ENCODE results near the gene NALCN. TPM values are rescaled to one million over a fixed set of nuclear protein-coding genes. Genes with fewer than 3 reads are reported as not detected.
"Not testable (repeated sequence)": the region's sequence is repeated elsewhere in the genome, so short reads cannot be mapped to it uniquely, and the experiment has no call there.

The NALCN gene
- total and polyA plus RNA-seq, 5 donors, result 5.2 to 17.0 (median 14.5) TPM

DNA sequence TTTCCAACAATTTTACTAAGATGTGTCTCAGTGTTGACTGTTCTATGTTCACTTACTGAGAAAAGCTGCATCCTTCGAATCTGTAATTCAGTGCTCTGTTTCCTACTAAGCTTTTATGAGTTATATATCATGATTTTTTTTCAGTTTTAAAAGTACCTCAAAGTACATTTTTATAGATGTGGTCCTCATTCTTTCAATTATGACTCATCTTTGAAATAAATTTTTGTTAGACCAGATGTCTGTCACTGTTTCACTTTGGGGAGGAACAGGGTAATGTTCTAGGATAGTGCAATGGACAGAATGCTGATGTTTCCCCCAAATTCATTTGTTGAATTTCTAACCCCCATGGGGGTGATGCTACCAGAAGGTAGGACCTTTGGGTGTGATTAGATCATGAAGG is 74.8 kb downstream of the NALCN start:
- no peaks in the 10 kb centered on the region for H3K4me1 ChIP-seq (ENCODE audit: control insufficient read depth, insufficient read depth, low read length)
- DNase-seq (no peak), ATAC-seq (no peak)
- H3K27me3 ChIP-seq (ENCODE audit: control insufficient read depth, insufficient read depth), result no peaks in the 10 kb centered on the region
- no peak overlapping the region for H3K27ac ChIP-seq (ENCODE audit: low read length)
- intact Hi-C loops (cut with DNase I), result no loop called here
- 67% methylated on average over 1 of the region's 1 CpG for WGBS
- no peaks in the 10 kb centered on the region for H3K9me3 ChIP-seq (ENCODE audit: control insufficient read depth, low read length)
- no peak overlapping the region for H3K4me3 ChIP-seq (ENCODE audit: low read length)

DNA sequence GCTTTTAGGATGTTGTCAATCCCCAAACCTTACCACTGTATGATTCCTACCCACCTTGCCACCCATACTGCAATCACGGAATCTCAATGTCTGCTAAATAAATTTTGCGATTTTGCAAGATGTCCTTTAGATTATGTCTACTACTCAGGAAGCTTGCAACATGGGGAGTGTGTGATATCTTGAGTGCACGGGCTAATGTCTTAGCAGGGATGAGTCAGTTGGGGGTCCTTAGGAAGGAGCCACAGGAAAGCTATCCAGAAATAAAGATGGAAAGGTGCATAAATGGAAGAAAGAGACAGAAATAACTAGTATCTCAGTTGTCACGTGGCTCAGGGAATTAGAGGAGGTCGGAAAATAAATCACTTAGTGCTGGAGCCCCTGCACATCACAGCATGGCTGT is 77.1 kb downstream of the NALCN start:
- DNase-seq, result no peak
- 74% methylated on average over 5 of the region's 5 CpGs for WGBS
- ATAC-seq, result no peak
- intact Hi-C loops (cut with DNase I), result no loop called here
- no peak overlapping the region for H3K27ac ChIP-seq (ENCODE audit: low read length)
- no peaks in the 10 kb centered on the region for H3K27me3 ChIP-seq (ENCODE audit: control insufficient read depth, insufficient read depth)
- no peak overlapping the region for H3K4me3 ChIP-seq (ENCODE audit: low read length)
- no peaks in the 10 kb centered on the region for H3K4me1 ChIP-seq (ENCODE audit: control insufficient read depth, insufficient read depth, low read length)
- H3K9me3 ChIP-seq (ENCODE audit: control insufficient read depth, low read length), result no peaks in the 10 kb centered on the region

DNA sequence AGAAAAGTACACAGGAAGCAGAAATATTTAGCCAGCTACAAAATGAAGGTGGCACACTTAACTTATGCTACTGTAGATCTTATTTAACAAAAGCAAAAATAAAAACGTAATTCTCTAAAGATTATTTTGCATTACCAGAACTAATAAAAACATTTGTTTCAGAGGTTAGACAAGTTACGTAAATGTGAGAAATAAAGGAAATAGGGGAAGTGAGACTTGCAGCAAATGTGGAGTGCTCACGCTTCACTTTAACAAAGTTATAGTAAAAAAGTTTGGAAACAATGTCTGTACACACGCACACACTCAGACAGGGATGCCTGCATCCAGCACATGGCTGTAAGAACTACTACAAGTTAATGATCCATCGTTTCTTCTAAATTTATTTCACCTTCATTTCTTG is 83.7 kb downstream of the NALCN start:
- Histone ChIP-seq H3K4me3 (ENCODE audit: low read length) (no peak overlapping the region), H3K4me1 (ENCODE audit: control insufficient read depth, insufficient read depth, low read length) (no peaks in the 10 kb centered on the region), H3K9me3 (ENCODE audit: control insufficient read depth, low read length) (no peaks in the 10 kb centered on the region), H3K27me3 (ENCODE audit: control insufficient read depth, insufficient read depth) (no peaks in the 10 kb centered on the region), H3K27ac (ENCODE audit: low read length) (no peak overlapping the region)
- 80% methylated on average over 5 of the region's 5 CpGs for WGBS
- intact Hi-C loops (cut with DNase I), result no loop called here
- DNase-seq (no peak), ATAC-seq (no peak)

GRCh38 chr13:101331731-101332130 is 84.6 kb downstream of the NALCN start:
- ATAC-seq (no peak), DNase-seq (no peak)
- 77% methylated on average over 2 of the region's 2 CpGs for WGBS
- Histone ChIP-seq H3K27ac (ENCODE audit: low read length) (no peak overlapping the region), H3K4me1 (ENCODE audit: control insufficient read depth, insufficient read depth, low read length) (no peaks in the 10 kb centered on the region), H3K4me3 (ENCODE audit: low read length) (no peak overlapping the region), H3K9me3 (ENCODE audit: control insufficient read depth, low read length) (no peaks in the 10 kb centered on the region), H3K27me3 (ENCODE audit: control insufficient read depth, insufficient read depth) (no peaks in the 10 kb centered on the region)
- intact Hi-C loops (cut with DNase I), result no loop called here

DNA sequence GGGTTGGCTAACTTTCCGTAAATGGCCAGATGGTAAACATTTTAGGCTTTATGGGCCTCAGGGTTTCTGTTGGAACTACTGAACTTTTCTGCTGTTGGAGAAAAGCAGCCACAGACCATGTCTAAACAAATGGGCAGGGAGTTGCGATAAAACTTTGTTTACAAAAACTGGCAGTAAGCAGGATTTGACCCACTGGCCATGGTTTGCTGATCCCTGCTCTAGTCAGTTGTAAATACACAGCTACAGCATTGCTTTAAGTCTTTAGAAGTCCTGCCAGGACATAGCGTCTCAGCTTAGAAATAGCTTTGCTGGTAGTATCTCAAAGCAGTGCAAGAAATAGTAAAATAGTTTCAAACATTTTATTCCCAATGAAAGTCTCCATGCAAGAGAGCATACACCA is 88.4 kb downstream of the NALCN start:
- H3K27ac ChIP-seq (ENCODE audit: low read length), result no peak overlapping the region
- no peaks in the 10 kb centered on the region for H3K4me1 ChIP-seq (ENCODE audit: control insufficient read depth, insufficient read depth, low read length)
- ATAC-seq, result no peak
- intact Hi-C loops (cut with DNase I), result no loop called here
- no peaks in the 10 kb centered on the region for H3K27me3 ChIP-seq (ENCODE audit: control insufficient read depth, insufficient read depth)
- H3K9me3 ChIP-seq (ENCODE audit: control insufficient read depth, low read length), result no peaks in the 10 kb centered on the region
- 82% methylated on average over 3 of the region's 3 CpGs for WGBS
- H3K4me3 ChIP-seq (ENCODE audit: low read length), result no peak overlapping the region
- no peak for DNase-seq

GRCh38 chr13:101326710-101327109 is 89.6 kb downstream of the NALCN start:
- H3K4me1 ChIP-seq (ENCODE audit: control insufficient read depth, insufficient read depth, low read length), result no peaks in the 10 kb centered on the region
- 47% methylated on average over 4 of the region's 4 CpGs for WGBS
- no peaks in the 10 kb centered on the region for H3K9me3 ChIP-seq (ENCODE audit: control insufficient read depth, low read length)
- no peak overlapping the region for H3K4me3 ChIP-seq (ENCODE audit: low read length)
- DNase-seq, result no peak
- intact Hi-C loops (cut with DNase I), result no loop called here
- no peak for ATAC-seq
- no peaks in the 10 kb centered on the region for H3K27me3 ChIP-seq (ENCODE audit: control insufficient read depth, insufficient read depth)
- H3K27ac ChIP-seq (ENCODE audit: low read length), result no peak overlapping the region

DNA sequence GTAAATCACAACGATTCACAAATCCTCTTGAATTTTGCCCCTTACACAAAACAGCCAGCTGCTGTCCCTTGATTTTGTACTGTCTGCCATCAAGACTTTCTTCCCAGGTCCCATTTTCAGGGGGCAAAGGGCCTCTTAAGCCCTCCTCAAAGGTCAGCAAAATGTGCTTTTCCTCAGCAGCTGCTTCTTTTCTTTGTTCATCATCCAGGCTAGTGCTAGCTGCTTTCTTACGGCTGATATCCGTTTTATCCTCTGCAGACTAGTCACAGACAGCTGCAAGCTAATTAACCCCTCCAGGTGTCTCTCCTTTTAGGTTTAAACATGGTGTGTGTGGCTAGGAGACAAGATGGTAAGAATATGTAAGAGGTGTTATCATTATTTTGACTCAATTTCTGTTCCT is 90.9 kb downstream of the NALCN start:
- intact Hi-C loops (cut with DNase I), result no loop called here

DNA sequence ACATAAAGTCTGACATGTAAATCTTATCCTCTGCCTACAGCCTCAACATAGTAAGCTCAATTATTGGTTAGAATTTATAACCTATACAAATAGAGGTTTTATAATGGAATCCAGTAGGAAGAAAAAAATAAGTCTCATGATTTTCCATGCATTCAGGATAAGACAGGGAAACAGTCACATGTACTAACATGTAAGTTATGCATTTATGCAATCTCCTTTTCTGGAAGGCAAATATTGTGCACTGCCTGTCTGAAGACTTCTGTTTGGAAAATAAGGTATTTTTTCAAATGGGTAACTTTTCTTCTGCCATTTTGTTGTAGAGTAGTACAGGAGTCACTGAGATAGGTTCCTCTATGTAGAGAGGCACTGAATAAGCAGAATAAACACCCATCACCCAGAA is 92.7 kb downstream of the NALCN start:
- Histone ChIP-seq H3K4me3 (ENCODE audit: low read length) (no peak overlapping the region), H3K27ac (ENCODE audit: low read length) (no peak overlapping the region), H3K4me1 (ENCODE audit: control insufficient read depth, insufficient read depth, low read length) (no peaks in the 10 kb centered on the region), H3K9me3 (ENCODE audit: control insufficient read depth, low read length) (no peaks in the 10 kb centered on the region), H3K27me3 (ENCODE audit: control insufficient read depth, insufficient read depth) (no peaks in the 10 kb centered on the region)
- no peak for DNase-seq
- no peak for ATAC-seq
- intact Hi-C loops (cut with DNase I), result no loop called here

More for the DNA sequence above, 90.9 kb downstream of the NALCN start:
- Histone ChIP-seq H3K4me1 (ENCODE audit: control insufficient read depth, insufficient read depth, low read length) (no peaks in the 10 kb centered on the region), H3K27ac (ENCODE audit: low read length) (no peak overlapping the region), H3K27me3 (ENCODE audit: control insufficient read depth, insufficient read depth) (no peaks in the 10 kb centered on the region), H3K4me3 (ENCODE audit: low read length) (no peak overlapping the region), H3K9me3 (ENCODE audit: control insufficient read depth, low read length) (no peaks in the 10 kb centered on the region)
- DNase-seq (no peak), ATAC-seq (no peak)
- 6% methylated on average over 3 of the region's 3 CpGs for WGBS

DNA sequence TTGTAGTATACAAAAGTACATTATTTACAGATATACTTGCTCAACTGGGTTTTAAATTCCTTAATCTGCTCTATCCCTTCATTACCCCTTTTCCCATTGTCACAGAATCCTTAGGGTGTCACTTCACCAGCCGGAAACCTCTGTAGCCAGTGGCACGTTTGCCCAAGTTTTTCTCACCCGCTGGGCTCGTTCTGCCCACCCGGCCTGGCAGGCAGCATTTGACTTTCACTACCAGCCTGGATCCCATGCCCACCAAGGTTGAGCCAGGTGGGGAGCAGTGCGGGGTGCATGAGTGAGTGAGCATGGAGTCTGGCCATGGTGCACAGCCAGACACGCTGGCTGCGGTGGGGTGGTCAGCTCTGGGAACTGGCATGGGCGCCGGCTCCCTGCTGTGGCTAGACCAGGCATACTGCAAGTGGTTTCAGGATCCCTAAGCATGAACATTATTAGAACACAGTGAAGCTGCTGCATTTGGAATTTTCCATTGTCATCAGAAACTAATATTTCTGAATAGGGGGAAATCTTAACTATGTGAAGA is 98.3 kb downstream of the NALCN start:
- DNase-seq (no peak), ATAC-seq (no peak)
- 73% methylated on average over 10 of the region's 10 CpGs for WGBS
- Histone ChIP-seq H3K27me3 (ENCODE audit: control insufficient read depth, insufficient read depth) (no peaks in the 10 kb centered on the region), H3K4me1 (ENCODE audit: control insufficient read depth, insufficient read depth, low read length) (no peaks in the 10 kb centered on the region), H3K9me3 (ENCODE audit: control insufficient read depth, low read length) (no peaks in the 10 kb centered on the region), H3K4me3 (ENCODE audit: low read length) (no peak overlapping the region), H3K27ac (ENCODE audit: low read length) (no peak overlapping the region)
- intact Hi-C loops (cut with DNase I), result no loop called here

- intact Hi-C loops (cut with DNase I); DNase-seq; H3K4me1 ChIP-seq (ENCODE audit: control insufficient read depth, insufficient read depth, low read length); H3K27me3 ChIP-seq (ENCODE audit: control insufficient read depth, insufficient read depth); ATAC-seq; H3K27ac ChIP-seq (ENCODE audit: low read length); H3K4me3 ChIP-seq (ENCODE audit: low read length); H3K9me3 ChIP-seq (ENCODE audit: control insufficient read depth, low read length): not testable (repeated sequence)
- 57% methylated on average over 1 of the region's 1 CpG for WGBS
Observed at GRCh38 chr13:101313479-101313878, 102.8 kb downstream of the NALCN start.

- no peak for DNase-seq
- Histone ChIP-seq H3K9me3 (ENCODE audit: control insufficient read depth, low read length) (no peaks in the 10 kb centered on the region), H3K4me3 (ENCODE audit: low read length) (no peak overlapping the region), H3K27ac (ENCODE audit: low read length) (no peak overlapping the region), H3K4me1 (ENCODE audit: control insufficient read depth, insufficient read depth, low read length) (no peaks in the 10 kb centered on the region), H3K27me3 (ENCODE audit: control insufficient read depth, insufficient read depth) (no peaks in the 10 kb centered on the region)
- no peak for ATAC-seq
- intact Hi-C loops (cut with DNase I), result no loop called here
Observed at GRCh38 chr13:101309014-101309619, 107.2 kb downstream of the NALCN start.
